Hepatocyte (in vitro differentiated cells): ENCODE results near the gene LRSAM1. TPM values are rescaled to one million over a fixed set of nuclear protein-coding genes. Genes with fewer than 3 reads are reported as not detected.

ENCODE experiments used
- DNase-seq: peaks from one replicate; pipeline ENCODE4 v3.0.0-alpha.2; 2016; ENCODE audit warnings: low spot score
- H2AFZ ChIP-seq: fragments of 200-600 bp; sonication (generic); 2 replicates; pipeline ENCODE4 v1.6.0; 2016; ENCODE audit warnings: antibody characterized with exemption, mild to moderate bottlenecking
- H3K27ac ChIP-seq: fragments of 200-600 bp; sonication (generic); 2 replicates; pipeline ENCODE4 v1.5.1; 2016; ENCODE audit warnings: mild to moderate bottlenecking
- H3K27me3 ChIP-seq: fragments of 200-600 bp; sonication (generic); 2 replicates; pipeline ENCODE4 v1.6.1; 2016
- H3K36me3 ChIP-seq: fragments of 200-600 bp; sonication (generic); replicated peaks from 2 replicates; pipeline ENCODE4 v1.5.1; 2016; ENCODE audit warnings: low read depth; ENCODE audit not compliant: insufficient read depth
- H3K4me1 ChIP-seq: fragments of 200-600 bp; sonication (generic); 2 replicates; pipeline ENCODE4 v1.5.1; 2016; ENCODE audit warnings: mild to moderate bottlenecking, moderate library complexity; ENCODE audit not compliant: insufficient read depth
- H3K4me2 ChIP-seq: fragments of 200-600 bp; sonication (generic); 2 replicates; pipeline ENCODE4 v1.6.0; 2016
- H3K4me3 ChIP-seq: fragments of 200-600 bp; sonication (generic); 2 replicates; pipeline ENCODE4 v1.5.1; 2016; ENCODE audit warnings: mild to moderate bottlenecking
- H3K79me2 ChIP-seq: fragments of 200-600 bp; sonication (generic); 2 replicates; pipeline ENCODE4 v1.6.0; 2017; ENCODE audit warnings: mild to moderate bottlenecking
- H3K9me2 ChIP-seq: fragments of 200-600 bp; sonication (generic); replicated peaks from 2 replicates; pipeline ENCODE4 v1.6.0; 2017; ENCODE audit warnings: mild to moderate bottlenecking; ENCODE audit not compliant: insufficient read depth
- H3K9me3 ChIP-seq: fragments of 200-600 bp; sonication (generic); 2 replicates; pipeline ENCODE4 v1.5.1; 2016; ENCODE audit warnings: low read depth, mild to moderate bottlenecking
- H4K20me1 ChIP-seq: fragments of 200-600 bp; sonication (generic); 2 replicates; pipeline ENCODE4 v1.6.0; 2016; ENCODE audit warnings: mild to moderate bottlenecking; ENCODE audit not compliant: insufficient read depth, poor library complexity, severe bottlenecking
- CTCF ChIP-seq: fragments of 200-600 bp; sonication (generic); IDR thresholded peaks from 2 replicates; pipeline ENCODE4 v1.5.1; 2016; ENCODE audit warnings: antibody characterized with exemption, mild to moderate bottlenecking; ENCODE audit not compliant: poor library complexity
- EZH2 ChIP-seq: fragments of 200-600 bp; sonication (generic); IDR thresholded peaks from 2 replicates; pipeline ENCODE4 v1.6.1; 2016; ENCODE audit warnings: antibody characterized with exemption, mild to moderate bottlenecking, borderline replicate concordance
- EZH2phosphoT487 ChIP-seq: fragments of 200-600 bp; sonication (generic); IDR thresholded peaks from one replicate; pipeline ENCODE4 v1.6.1; 2018; ENCODE audit warnings: antibody characterized with exemption, mild to moderate bottlenecking, low read depth, moderate library complexity; ENCODE audit not compliant: unreplicated experiment, severe bottlenecking
- WGBS: methylation state at CpG from one replicate; pipeline ENCODE4 v1.1.6; 2016; ENCODE audit warnings: low lambda C conversion rate; ENCODE audit errors: missing lambda C conversion rate; 5-methylcytosine and 5-hydroxymethylcytosine counted together
- polyA plus RNA-seq: library from polyadenylated mRNA; unstranded; fragments of >200 nt; fragmentation: Nextera tagmentation; extraction: Ambion mirVana; gene quantifications from 2 replicates; pipeline ENCODE4 v1.2.1, GENCODE V29; 2016
- total RNA-seq: library from RNA; depleted of rRNA; stranded (reverse); fragments of >200 nt; gene quantifications from 2 replicates; pipeline ENCODE4 v1.2.3, GENCODE V29; 2014

LRSAM1 gene
- total and polyA plus RNA-seq, 2 experiments from 2014 or later = 10.7 to 19.4 TPM

DNA sequence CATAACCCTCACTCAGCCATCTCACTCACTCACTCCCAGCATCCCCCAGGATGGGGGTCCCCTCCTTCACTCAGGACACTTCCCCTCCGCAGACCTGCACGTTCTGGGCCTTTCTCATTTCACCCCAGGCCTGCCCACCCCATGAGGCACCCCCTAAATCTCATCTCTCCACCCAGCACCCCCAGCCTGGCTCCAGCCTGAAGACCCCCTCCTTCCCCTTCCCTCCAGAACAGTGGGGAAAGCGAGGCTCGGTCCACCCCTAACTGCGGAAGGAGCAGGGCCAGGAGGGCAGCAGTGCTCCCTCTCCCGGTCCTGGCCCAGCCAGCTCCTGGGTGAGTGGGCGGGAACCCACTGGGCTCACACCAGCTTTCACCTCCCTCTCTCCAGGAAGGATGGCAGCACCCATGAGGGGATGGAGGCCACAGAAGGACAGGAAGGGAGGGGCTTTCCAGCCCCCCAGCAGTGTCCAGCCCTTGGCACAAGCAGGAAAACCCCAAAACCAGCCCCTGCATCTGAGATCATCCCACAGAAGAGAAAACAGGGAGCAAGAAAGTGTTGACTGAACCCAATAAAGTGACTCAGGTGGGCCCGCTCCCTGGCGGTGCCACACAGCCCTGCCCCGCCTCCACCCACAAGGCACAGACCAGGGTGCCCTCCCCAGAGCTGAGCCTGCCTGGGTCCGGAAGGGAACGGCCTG lies 55.0 kb downstream of the LRSAM1 start:
- no peaks in the 10 kb centered on the region for H3K4me1 ChIP-seq

GRCh38 chr9:127506814-127507750 lies 55.8 kb downstream of the LRSAM1 start:
- no peak for DNase-seq
- no peaks in the 10 kb centered on the region for H3K79me2 ChIP-seq
- H3K36me3 ChIP-seq = no peaks in the 10 kb centered on the region
- H3K27ac ChIP-seq = no peak overlapping the region
- no peaks in the 10 kb centered on the region for H4K20me1 ChIP-seq
- H3K9me2 ChIP-seq = no peaks in the 10 kb centered on the region
- no peak overlapping the region for H2AFZ ChIP-seq
- 89% methylated on average over 28 of the region's 42 CpGs for WGBS
- no peak overlapping the region for H3K4me2 ChIP-seq
- H3K27me3 ChIP-seq = no peaks in the 10 kb centered on the region
- H3K4me3 ChIP-seq = no peak overlapping the region
- TF ChIP-seq CTCF = no peak
- no peaks in the 10 kb centered on the region for H3K4me1 ChIP-seq
- H3K9me3 ChIP-seq = no peaks in the 10 kb centered on the region

More for the DNA sequence above, 55.0 kb downstream of the LRSAM1 start:
- H3K27me3 ChIP-seq = no peaks in the 10 kb centered on the region
- TF ChIP-seq EZH2phosphoT487 (no peak), EZH2 (no peak), CTCF (no peak)
- no peaks in the 10 kb centered on the region for H3K9me3 ChIP-seq
- no peak overlapping the region for H3K4me3 ChIP-seq
- H4K20me1 ChIP-seq = no peaks in the 10 kb centered on the region
- 96% methylated on average over 10 of the region's 12 CpGs for WGBS
- no peaks in the 10 kb centered on the region for H3K36me3 ChIP-seq
- no peak overlapping the region for H2AFZ ChIP-seq
- no peaks in the 10 kb centered on the region for H3K79me2 ChIP-seq
- H3K4me2 ChIP-seq = no peak overlapping the region
- no peak for DNase-seq
- no peaks in the 10 kb centered on the region for H3K9me2 ChIP-seq
- no peak overlapping the region for H3K27ac ChIP-seq

DNA sequence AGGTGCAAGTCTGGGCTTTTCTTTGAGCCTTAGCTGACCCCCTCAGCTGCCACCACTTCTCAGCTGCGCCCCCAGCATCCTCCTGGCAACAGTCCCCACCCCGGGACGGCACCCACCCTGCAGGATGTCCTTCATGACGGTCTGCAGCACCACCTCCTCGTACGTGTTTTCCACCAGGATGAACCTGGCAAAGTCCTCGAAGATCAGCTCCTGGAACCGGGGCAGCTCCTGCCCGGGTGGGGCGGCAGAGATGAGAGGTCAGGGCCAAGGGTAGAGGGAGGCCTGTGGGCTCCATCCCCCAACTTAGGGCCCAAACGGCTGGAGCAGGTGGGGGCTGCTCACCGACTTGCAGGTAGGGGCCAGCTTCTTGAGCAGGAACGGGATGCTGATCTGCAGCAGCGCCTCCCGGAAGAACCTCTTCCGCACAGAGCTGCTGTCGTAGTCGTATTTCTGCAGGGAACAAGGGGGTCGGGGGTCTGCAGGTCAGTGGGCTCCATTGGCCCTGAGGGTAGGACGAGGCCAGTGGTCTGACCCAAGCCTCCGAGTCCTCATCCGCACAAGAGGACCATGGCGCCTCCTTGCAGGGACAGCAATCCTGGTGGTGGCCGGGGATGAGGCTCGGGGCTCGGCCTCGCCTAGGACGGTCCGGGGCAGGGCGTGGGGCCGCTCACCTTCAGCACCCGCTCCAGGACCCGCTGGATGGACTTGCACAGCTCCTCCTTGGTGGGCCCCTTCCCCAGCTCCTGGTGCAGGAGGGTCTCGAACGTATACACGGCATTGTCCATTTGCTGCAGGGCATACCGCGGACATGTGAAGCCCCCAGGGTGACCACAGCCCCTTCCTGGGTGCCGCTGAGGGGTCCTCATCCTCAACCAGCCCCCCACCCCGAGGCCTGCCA lies 56.7 kb downstream of the LRSAM1 start:
- TF ChIP-seq CTCF (no peak), EZH2 (no peak), EZH2phosphoT487 (no peak)
- Histone ChIP-seq H4K20me1 (no peaks in the 10 kb centered on the region), H3K9me2 (no peaks in the 10 kb centered on the region), H3K4me1 (no peaks in the 10 kb centered on the region), H3K4me2 (no peak overlapping the region), H3K27me3 (no peaks in the 10 kb centered on the region), H3K36me3 (no peaks in the 10 kb centered on the region), H3K9me3 (no peaks in the 10 kb centered on the region), H2AFZ (no peak overlapping the region), H3K79me2 (no peaks in the 10 kb centered on the region), H3K4me3 (no peak overlapping the region), H3K27ac (no peak overlapping the region)
- no peak for DNase-seq
- WGBS = 97% methylated on average over 35 of the region's 40 CpGs
